ENCODE results near the gene CAPZA2. TPM values are rescaled to one million over a fixed set of nuclear protein-coding genes. Genes with fewer than 3 reads are reported as not detected.

The CAPZA2 gene
- total and polyA plus RNA-seq, 9 of the 15 experiments (the other 6 are each of a cell fraction or from before 2014, with no cell fraction given) = 67.0 to 524 (median 176) TPM

DNA sequence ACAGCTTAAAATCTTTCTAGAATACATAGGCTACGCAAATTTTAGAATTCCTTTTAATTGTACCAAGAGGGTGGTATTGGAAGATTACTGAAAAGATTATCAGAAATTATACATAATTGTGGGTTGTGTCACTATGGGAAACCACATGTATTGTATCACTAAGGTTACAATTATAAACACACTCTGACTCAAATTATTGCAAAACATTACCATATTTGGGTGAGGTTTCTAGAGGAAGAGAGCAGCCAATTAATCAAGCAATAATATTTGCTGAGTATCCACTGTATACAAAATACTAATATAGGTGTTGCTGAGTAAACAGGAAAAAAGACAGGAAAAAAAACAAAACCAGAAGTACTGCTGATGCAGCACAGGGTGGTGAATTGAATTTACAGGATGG lies 3.1 kb upstream of the CAPZA2 start (continued):
- TF ChIP-seq, protein P1, sequence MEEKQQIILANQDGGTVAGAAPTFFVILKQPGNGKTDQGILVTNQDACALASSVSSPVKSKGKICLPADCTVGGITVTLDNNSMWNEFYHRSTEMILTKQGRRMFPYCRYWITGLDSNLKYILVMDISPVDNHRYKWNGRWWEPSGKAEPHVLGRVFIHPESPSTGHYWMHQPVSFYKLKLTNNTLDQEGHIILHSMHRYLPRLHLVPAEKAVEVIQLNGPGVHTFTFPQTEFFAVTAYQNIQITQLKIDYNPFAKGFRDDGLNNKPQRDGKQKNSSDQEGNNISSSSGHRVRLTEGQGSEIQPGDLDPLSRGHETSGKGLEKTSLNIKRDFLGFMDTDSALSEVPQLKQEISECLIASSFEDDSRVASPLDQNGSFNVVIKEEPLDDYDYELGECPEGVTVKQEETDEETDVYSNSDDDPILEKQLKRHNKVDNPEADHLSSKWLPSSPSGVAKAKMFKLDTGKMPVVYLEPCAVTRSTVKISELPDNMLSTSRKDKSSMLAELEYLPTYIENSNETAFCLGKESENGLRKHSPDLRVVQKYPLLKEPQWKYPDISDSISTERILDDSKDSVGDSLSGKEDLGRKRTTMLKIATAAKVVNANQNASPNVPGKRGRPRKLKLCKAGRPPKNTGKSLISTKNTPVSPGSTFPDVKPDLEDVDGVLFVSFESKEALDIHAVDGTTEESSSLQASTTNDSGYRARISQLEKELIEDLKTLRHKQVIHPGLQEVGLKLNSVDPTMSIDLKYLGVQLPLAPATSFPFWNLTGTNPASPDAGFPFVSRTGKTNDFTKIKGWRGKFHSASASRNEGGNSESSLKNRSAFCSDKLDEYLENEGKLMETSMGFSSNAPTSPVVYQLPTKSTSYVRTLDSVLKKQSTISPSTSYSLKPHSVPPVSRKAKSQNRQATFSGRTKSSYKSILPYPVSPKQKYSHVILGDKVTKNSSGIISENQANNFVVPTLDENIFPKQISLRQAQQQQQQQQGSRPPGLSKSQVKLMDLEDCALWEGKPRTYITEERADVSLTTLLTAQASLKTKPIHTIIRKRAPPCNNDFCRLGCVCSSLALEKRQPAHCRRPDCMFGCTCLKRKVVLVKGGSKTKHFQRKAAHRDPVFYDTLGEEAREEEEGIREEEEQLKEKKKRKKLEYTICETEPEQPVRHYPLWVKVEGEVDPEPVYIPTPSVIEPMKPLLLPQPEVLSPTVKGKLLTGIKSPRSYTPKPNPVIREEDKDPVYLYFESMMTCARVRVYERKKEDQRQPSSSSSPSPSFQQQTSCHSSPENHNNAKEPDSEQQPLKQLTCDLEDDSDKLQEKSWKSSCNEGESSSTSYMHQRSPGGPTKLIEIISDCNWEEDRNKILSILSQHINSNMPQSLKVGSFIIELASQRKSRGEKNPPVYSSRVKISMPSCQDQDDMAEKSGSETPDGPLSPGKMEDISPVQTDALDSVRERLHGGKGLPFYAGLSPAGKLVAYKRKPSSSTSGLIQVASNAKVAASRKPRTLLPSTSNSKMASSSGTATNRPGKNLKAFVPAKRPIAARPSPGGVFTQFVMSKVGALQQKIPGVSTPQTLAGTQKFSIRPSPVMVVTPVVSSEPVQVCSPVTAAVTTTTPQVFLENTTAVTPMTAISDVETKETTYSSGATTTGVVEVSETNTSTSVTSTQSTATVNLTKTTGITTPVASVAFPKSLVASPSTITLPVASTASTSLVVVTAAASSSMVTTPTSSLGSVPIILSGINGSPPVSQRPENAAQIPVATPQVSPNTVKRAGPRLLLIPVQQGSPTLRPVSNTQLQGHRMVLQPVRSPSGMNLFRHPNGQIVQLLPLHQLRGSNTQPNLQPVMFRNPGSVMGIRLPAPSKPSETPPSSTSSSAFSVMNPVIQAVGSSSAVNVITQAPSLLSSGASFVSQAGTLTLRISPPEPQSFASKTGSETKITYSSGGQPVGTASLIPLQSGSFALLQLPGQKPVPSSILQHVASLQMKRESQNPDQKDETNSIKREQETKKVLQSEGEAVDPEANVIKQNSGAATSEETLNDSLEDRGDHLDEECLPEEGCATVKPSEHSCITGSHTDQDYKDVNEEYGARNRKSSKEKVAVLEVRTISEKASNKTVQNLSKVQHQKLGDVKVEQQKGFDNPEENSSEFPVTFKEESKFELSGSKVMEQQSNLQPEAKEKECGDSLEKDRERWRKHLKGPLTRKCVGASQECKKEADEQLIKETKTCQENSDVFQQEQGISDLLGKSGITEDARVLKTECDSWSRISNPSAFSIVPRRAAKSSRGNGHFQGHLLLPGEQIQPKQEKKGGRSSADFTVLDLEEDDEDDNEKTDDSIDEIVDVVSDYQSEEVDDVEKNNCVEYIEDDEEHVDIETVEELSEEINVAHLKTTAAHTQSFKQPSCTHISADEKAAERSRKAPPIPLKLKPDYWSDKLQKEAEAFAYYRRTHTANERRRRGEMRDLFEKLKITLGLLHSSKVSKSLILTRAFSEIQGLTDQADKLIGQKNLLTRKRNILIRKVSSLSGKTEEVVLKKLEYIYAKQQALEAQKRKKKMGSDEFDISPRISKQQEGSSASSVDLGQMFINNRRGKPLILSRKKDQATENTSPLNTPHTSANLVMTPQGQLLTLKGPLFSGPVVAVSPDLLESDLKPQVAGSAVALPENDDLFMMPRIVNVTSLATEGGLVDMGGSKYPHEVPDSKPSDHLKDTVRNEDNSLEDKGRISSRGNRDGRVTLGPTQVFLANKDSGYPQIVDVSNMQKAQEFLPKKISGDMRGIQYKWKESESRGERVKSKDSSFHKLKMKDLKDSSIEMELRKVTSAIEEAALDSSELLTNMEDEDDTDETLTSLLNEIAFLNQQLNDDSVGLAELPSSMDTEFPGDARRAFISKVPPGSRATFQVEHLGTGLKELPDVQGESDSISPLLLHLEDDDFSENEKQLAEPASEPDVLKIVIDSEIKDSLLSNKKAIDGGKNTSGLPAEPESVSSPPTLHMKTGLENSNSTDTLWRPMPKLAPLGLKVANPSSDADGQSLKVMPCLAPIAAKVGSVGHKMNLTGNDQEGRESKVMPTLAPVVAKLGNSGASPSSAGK (IDR thresholded peaks at IDR 0.05) = no peak
- TF ChIP-seq ZNF263 (CRISPR knock-in tag; IDR thresholded peaks at IDR 0.05; ENCODE audit: borderline replicate concordance) (no peak), TGIF2 (CRISPR knock-in tag; IDR thresholded peaks at IDR 0.05) (no peak), DNMT1 (IDR thresholded peaks at IDR 0.05) (no peak), ZNF140 (CRISPR knock-in tag; IDR thresholded peaks at IDR 0.05) (no peak), ZNF197 (CRISPR knock-in tag; IDR thresholded peaks at IDR 0.05; ENCODE audit: low read depth) (no peak), MYBL2 (IDR thresholded peaks at IDR 0.05; ENCODE audit: low read depth) (no peak), MYBL2 (CRISPR knock-in tag; IDR thresholded peaks at IDR 0.05; ENCODE audit: borderline replicate concordance) (no peak), SNRNP70 (optimal IDR thresholded peaks at IDR 0.05; ENCODE audit: low read depth, low read length) (no peak), RUNX1 (IDR thresholded peaks at IDR 0.05; ENCODE audit: low read depth) (no peak)
- TF ChIP-seq, protein P2, sequence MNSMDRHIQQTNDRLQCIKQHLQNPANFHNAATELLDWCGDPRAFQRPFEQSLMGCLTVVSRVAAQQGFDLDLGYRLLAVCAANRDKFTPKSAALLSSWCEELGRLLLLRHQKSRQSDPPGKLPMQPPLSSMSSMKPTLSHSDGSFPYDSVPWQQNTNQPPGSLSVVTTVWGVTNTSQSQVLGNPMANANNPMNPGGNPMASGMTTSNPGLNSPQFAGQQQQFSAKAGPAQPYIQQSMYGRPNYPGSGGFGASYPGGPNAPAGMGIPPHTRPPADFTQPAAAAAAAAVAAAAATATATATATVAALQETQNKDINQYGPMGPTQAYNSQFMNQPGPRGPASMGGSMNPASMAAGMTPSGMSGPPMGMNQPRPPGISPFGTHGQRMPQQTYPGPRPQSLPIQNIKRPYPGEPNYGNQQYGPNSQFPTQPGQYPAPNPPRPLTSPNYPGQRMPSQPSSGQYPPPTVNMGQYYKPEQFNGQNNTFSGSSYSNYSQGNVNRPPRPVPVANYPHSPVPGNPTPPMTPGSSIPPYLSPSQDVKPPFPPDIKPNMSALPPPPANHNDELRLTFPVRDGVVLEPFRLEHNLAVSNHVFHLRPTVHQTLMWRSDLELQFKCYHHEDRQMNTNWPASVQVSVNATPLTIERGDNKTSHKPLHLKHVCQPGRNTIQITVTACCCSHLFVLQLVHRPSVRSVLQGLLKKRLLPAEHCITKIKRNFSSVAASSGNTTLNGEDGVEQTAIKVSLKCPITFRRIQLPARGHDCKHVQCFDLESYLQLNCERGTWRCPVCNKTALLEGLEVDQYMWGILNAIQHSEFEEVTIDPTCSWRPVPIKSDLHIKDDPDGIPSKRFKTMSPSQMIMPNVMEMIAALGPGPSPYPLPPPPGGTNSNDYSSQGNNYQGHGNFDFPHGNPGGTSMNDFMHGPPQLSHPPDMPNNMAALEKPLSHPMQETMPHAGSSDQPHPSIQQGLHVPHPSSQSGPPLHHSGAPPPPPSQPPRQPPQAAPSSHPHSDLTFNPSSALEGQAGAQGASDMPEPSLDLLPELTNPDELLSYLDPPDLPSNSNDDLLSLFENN (IDR thresholded peaks at IDR 0.05; ENCODE audit: low read depth in 2 of 2, low read length in 2 of 2) = no peak
- TF ChIP-seq, protein P3, sequence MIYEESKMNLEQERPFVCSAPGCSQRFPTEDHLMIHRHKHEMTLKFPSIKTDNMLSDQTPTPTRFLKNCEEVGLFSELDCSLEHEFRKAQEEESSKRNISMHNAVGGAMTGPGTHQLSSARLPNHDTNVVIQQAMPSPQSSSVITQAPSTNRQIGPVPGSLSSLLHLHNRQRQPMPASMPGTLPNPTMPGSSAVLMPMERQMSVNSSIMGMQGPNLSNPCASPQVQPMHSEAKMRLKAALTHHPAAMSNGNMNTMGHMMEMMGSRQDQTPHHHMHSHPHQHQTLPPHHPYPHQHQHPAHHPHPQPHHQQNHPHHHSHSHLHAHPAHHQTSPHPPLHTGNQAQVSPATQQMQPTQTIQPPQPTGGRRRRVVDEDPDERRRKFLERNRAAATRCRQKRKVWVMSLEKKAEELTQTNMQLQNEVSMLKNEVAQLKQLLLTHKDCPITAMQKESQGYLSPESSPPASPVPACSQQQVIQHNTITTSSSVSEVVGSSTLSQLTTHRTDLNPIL (CRISPR knock-in tag; IDR thresholded peaks at IDR 0.05) = no peak

Measured in K562 (cell line).